Endothelial cell of umbilical vein (primary cell): ENCODE data around the gene SLC45A2.

Source experiments
- CTCF ChIP-seq, 2 donors: IDR thresholded peaks; 1 replicate in 1 of 2; 2 replicates in 1 of 2; pipeline ENCODE4 v1.5.1; 2011; ENCODE audit warnings: low read length in 2 of 2, mild to moderate bottlenecking in 2 of 2, moderate library complexity in 2 of 2, control low read depth in 1 of 2, inconsistent platforms in 1 of 2, low read depth in 1 of 2; ENCODE audit not compliant: insufficient read depth in 1 of 2; ENCODE audit errors: extremely low read depth in 1 of 2
- FOS ChIP-seq: IDR thresholded peaks from 2 replicates; pipeline ENCODE4 v1.6.1; 2011; ENCODE audit warnings: mild to moderate bottlenecking, low read length, moderate library complexity, borderline replicate concordance; ENCODE audit not compliant: insufficient read depth
- POLR2AphosphoS5 ChIP-seq: IDR thresholded peaks from 2 replicates; pipeline ENCODE4 v1.6.1; 2012; ENCODE audit warnings: low read depth, mild to moderate bottlenecking, control low read depth, low read length, moderate library complexity; ENCODE audit not compliant: insufficient read depth
- TF ChIP-seq, protein P1 (sequence below): IDR thresholded peaks from 2 replicates; pipeline ENCODE4 v1.6.1; 2011; ENCODE audit not compliant: insufficient read depth, insufficient read length

DNA sequence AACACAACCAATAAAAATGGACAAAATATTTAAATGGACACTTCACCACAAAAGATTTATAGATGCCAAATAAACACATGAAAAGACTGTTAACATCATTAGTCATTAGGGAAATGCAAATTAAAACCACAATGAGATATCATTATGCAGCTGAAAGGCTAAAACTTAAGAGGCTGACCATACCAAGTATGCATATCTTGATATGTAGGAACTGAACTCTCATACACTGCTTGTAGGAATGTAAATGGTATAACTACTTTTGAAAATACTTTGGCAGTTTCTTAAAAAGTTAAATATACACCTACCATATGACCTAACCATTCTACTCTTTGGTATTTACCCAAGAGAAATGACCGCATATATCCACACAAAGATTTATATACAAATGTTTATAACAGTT lies 79.1 kb downstream of the SLC45A2 start:
- TF ChIP-seq FOS (no peak), CTCF (IDR thresholded peaks at IDR 0.05; ENCODE audit: extremely low read depth in 1 of 2, insufficient read depth in 1 of 2, low read depth in 1 of 2, low read length in 2 of 2) (no peak), POLR2AphosphoS5 (no peak)
- TF ChIP-seq, protein P1, sequence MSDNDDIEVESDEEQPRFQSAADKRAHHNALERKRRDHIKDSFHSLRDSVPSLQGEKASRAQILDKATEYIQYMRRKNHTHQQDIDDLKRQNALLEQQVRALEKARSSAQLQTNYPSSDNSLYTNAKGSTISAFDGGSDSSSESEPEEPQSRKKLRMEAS, result no peak
